ENCODE data around the gene GPR107.
"Not testable (repeated sequence)": the region's sequence is repeated elsewhere in the genome, so short reads cannot be mapped to it uniquely, and the experiment has no call there.

- TF ChIP-seq, protein P1, sequence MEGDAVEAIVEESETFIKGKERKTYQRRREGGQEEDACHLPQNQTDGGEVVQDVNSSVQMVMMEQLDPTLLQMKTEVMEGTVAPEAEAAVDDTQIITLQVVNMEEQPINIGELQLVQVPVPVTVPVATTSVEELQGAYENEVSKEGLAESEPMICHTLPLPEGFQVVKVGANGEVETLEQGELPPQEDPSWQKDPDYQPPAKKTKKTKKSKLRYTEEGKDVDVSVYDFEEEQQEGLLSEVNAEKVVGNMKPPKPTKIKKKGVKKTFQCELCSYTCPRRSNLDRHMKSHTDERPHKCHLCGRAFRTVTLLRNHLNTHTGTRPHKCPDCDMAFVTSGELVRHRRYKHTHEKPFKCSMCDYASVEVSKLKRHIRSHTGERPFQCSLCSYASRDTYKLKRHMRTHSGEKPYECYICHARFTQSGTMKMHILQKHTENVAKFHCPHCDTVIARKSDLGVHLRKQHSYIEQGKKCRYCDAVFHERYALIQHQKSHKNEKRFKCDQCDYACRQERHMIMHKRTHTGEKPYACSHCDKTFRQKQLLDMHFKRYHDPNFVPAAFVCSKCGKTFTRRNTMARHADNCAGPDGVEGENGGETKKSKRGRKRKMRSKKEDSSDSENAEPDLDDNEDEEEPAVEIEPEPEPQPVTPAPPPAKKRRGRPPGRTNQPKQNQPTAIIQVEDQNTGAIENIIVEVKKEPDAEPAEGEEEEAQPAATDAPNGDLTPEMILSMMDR (IDR thresholded peaks at IDR 0.05): not testable (repeated sequence)
- TF ChIP-seq POLR2A (IDR thresholded peaks at IDR 0.05): not testable (repeated sequence)
These were observed 31.9 kb upstream of the GPR107 start for GRCh38 chr9:130021842-130022241.

Measured in lower leg skin (tissue), 3 donors.